ENCODE data around the gene LMBR1.

Gene LMBR1

DNA sequence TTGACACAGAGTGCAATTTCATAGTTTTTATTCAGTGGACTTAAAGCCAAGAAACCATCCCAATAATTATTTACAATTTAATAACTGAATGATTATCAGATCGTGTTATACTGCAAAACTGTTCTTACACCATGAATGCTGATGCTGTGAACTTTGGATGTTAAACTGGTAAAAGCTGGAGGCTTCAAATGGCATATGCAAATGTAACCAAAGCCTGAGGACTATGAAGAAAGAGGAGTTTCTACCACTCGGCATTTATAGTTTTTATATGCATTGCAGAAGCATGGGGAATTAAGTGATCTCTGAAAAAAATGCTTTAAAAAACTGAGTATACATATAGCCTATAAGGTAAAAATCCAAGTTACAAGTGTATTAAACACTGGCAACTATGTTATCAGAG lies 210.1 kb downstream of the LMBR1 start:
- DNase-seq, result no peak

DNA sequence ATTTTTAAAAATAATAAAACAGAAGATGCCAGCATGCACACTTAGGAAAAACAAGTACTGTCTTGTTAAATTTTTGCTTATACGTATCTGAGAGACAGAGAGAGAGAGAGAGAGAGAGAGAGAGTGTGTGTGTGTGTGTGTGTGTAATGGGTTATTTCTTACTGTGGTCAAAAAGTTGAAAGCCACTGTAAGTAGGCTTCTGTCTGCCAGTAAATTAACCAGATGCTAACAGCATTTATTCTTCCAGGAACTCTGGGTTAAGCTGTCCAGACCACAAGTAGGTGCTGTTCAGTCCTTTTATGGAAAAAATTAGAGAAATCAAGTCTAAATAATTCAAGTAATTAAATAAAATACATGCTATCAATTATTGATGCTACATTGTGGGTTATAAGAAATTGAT lies 212.7 kb downstream of the LMBR1 start:
- DNase-seq, result no peak

DNA sequence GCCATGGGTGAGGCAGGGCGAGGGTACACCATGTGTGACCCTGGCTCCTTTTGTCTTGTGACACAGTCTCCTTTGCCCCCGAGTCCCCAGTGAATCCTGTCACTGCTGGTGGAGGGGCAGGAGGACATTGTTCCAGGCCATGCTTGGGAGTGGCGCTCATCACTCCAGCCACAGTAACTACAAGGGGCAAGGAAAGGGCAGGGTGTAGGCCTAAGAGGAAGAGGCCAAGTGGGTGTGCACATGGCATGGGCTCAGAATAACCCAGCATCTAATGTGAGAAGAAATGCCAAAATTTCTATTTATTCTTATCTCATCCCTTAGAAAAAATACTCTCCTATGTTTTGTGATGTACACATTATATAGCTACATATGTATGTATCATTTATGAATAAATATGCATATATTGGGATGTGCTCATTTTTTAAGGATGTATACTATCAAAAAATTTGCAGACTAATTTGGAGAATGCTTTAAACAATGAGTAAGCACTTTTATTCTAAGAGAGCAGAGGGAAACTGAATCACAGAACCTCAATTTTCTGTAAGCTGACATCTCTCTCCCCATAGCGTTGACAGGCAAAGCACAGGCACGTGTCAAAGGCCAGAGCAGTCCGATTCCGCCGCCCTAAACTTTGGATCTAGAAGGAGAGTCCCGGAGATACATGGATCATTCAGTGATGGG lies 215.5 kb downstream of the LMBR1 start:
- no peak for DNase-seq

DNA sequence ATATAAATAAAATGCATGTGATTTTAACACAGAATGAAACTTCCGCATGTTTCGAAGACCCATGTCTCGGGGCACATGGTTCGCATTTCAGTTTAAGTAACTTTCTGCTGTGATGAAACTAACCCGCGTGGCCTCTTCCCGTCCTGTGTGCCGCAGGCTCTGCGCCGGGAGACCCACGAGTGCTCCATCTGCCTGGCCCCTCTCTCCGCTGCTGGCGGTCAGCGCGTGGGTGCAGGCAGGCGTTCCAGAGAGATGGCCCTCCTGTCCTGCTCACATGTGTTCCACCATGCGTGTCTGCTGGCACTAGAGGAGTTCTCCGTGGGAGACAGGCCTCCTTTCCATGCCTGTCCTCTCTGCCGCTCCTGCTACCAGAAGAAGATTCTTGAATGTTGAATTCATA lies 216.7 kb downstream of the LMBR1 start:
- DNase-seq, result no peak

DNA sequence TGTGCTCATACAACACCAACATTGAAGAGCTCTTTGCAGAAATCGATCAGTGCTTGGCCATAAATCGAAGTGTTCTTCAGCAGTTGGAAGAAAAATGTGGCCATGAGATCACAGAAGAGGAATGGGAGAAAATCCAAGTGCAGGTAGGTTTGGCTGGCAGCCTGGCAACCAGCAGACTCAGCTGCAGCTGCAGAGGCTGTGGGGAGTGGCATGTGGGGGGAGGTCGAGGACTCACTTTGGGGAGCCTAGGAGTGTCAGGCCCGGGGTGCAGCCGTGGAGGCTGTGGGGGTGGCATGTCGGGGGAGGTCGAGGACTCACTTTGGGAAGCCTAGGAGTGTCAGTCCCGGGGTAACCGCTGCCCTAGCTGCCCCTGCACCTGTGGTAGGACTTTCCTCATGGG lies 217.3 kb downstream of the LMBR1 start:
- DNase-seq, result no peak

DNA sequence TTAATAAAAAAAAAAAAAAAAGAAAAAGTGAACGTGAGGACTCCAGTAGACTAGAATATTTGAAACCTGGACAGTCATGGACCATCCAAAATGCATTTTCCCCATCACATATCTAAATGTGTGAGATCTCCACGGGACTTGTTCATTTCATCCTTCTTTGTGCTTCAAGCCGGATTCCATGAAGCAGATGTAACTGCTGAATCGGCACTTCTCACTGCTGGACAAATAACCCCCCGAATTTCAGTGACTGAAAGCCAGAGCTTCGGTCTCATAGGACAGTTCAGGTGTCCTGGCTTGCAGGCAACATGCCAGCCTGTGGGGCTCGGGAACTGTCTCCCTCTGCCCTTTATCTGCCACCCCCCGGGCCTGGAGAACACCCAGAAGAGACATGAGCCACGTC lies 219.1 kb downstream of the LMBR1 start:
- no peak for DNase-seq

DNA sequence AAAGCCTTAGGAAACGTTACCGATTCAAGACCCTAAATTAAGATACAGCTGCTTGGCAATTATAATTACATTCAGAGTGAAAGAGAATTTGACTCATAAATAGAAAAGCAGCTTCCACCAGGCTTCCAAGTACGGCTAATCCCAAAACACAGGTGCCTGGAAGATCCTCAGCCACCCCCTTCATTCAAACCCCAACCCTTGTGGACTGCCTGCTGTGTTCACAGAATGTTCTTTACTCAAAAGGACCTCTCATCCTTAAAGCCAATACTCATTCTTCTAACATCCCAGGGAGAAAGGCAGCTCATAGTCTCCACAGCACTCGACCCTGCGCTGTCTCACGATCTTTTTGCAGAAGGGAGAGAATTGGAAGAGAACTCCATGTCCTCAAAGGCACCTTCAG lies 219.5 kb downstream of the LMBR1 start:
- DNase-seq, result no peak

DNA sequence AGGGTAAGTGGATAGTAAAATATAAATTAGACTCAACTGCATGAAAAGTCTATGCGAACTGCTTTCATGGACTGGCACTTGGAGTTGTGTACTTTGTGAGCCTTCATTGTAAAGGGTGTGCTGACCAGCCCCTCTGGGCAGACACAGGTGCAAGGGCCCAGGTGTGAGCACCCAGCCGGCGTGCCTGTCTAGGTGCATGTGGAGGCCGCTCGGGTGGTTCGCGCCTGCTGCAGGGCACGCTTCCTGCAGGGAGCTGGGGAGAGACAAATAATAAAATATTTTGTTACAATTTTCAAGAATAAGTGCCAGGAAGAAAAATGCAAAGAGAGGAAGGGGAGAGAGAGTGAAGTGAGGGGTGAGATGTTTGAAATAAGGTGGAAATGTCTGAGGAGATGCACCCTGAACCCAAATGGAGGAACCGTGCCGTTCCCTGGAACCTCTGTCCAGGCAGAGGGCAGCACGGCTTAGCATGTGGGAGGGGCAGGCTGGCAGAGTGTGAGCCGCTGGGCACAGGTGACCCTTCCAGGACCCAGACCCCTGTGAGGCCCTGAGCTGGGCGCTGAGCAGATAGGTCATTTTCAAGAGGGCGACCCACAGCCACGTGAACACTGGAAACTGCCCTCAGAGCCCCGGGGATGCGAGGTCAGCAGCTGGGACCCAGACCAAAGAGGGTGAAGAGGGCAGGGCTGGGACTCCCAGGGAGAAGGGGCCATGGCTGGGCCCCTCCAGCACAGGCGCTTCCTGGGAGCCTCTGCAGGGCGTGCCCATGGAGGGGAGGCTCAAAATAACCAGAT lies 223.8 kb downstream of the LMBR1 start:
- no peak for DNase-seq

DNA sequence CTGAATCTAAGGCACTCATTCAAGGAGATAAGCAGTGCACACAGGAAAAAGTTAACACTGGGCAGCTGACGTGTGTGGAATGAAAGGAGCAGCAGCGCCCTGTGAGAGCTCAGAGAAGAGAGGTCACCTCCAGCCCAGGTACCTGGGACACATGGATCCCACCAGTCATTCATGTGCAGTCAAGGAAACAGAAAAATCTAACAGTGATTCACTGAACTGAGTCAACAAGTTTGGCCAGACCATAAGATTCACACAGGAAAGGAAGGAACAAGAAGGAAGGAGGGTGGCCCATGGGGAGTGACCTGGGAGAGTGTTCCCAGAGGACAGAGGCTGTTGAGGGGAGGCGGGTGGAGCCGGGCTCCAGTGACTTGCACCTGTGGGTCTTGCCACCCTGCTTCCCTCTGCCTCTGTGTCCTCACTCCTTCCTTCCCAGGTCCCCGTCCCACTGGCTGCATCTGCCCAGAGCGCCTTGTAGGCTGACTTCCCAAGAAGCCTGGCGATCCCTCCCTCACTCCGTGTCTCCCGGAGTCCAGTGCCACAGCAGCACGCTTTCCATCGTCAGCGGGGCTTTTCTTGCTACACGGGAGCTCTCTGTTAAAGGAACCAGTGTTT lies 224.7 kb downstream of the LMBR1 start:
- no peak for DNase-seq

DNA sequence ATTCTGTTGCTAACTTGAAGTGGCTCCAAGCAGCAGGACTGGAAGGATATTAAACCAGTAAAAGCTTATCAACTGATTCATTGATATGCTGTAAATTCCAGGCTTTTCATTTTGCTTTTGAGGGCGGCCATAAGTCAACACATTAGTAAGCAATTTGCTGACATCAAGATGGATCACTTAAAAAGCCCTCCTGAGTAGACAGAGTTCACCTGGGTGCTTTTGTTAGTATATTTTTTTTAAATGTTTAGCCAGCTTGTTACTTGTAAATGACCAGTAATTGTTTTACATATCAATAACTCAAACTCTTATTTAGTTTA lies 225.9 kb downstream of the LMBR1 start:
- DNase-seq, result no peak

DNA sequence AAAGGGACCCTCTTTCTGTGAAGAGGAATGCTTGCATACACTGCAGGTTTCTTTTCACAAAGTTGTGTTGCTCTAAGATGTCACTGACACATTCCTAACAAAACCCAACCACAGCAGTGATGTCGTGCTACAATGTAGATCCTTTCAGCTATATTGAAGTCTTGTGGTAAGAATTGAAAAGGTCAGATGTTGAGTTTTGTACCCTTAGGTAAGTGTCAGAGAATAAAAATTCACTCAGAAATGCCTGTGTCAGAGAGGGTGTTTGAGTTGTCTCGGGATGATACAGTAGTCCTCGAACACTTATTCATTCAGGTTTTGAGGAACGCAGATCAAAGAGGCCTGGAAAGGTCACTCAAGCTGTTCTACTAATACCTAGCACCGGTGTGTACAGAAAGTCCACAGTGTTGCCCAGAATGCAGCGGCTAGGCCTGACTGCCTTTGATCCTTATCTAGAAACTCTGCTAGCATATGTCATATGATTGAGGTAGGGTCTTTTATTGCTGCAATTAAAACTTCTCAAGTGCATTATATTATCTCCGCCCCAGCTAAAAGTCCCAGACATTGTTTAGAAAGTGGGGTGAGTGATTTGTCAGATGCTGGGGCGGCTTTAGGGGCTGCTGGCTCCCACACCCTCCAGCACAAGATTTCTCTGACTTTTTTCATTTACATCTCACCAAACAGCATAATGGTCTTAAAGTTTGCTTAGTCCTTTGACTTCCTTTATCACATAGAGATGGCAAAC lies 226.4 kb downstream of the LMBR1 start:
- DNase-seq, result no peak

DNA sequence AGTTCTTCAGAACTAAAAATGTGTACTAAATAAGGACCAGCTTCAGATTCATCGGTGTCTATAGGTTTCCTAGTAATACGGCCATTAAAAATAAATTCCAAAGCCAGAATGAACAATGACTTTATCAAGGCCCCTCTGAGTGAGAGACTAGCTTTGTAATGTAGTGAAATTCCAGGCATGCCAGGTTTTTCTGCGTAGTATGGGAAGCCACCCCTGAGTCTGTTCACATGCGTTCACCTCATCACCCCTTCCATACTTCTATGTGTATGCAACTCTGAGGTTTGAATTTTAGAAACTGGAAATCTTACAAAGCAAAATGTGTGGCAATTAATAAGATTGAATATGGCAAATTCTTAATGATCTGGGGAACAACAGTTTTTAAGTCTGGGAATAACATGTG lies 227.9 kb downstream of the LMBR1 start:
- no peak for DNase-seq

DNA sequence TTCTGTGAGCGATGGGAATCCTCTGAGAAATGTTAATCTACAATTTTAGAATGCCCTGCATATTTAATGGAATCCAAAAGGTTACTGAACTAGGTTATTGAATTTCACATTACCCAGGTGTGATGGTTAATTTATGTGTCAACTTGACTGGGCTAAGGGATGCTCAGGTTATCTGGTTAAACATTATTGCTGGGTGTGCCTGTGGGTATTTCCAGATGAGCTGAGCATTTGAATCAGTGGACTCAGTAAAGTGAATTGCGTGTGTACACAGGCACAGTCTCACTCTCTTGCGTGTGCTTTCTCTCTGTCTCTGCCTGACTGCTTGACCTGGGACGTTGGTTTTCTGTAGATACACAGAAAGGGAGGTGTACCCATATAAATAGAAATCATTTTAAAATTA lies 230.7 kb downstream of the LMBR1 start:
- no peak for DNase-seq

DNA sequence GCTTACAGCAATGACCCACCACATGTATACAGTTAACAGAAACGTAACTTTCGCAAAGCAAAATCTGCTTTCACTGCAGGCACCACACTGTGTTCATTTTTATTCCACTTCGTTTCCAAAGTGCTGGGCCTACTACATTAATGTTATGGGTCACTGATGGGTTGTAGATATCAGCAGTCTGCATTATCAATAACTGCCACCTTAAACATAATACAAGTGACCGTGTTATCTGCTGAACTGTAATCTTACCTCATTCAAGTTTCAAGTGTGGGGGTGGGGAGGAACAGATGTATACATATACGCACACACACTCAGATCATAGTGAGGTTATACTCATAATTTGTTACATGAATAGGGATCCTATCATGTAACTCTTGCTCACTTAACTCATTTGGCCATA lies 231.3 kb downstream of the LMBR1 start:
- no peak for DNase-seq

DNA sequence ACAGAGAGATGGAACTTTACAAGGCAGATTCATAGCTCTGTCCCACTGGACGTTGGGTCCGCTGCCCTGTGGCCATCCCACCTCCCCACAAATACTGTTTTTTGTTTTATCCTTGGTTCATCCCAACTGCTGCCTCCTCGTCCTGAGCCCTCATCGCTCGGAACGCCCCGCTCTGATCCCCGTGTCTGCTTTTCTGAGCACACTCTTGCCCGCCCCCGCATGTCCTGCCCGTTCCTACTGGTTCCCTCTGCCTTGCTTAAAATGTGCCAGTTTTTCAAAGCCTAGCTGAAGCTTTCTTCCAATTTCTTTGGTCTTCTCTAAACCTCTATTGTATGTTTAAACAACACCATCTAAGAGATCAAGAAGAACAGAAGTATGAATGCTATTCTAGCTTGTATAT lies 233.0 kb downstream of the LMBR1 start:
- no peak for DNase-seq

DNA sequence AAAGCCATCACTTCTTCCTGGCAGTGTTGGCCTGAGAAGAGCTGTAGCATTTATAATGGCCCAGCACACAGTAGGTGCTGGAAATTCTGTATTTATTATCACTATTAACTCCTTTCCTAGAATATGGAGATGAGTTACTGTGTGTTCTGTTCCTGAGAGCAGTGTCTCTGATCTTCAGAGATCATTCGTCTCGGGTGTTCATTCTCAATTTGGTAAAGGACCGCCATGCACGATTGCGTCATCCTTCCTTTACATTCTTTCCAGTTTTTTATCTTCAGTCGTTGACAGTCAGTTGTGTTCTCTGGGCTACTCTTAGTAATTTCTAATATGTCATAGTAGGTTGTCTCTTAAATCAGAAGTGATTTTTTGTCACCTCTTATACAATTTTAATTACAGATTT lies 233.8 kb downstream of the LMBR1 start:
- DNase-seq, result no peak

DNA sequence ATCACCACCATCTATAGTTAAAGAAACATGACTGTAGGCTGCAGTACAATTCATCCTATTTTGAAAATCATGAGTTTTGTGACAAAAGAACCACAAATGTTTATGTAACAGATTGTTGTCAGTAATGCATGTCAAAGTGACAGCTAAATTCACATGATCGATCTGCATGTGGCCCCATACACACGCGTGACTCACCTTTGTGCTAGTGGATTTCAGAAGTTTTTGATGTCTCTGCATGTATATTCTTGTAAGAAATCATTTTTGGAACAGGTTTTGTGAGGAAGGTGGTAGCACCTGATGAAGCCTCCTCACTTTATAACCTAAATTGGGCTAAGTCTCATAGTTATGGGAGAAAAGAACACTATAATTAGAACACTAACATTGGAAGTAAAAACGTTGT lies 235.3 kb downstream of the LMBR1 start:
- DNase-seq, result no peak

DNA sequence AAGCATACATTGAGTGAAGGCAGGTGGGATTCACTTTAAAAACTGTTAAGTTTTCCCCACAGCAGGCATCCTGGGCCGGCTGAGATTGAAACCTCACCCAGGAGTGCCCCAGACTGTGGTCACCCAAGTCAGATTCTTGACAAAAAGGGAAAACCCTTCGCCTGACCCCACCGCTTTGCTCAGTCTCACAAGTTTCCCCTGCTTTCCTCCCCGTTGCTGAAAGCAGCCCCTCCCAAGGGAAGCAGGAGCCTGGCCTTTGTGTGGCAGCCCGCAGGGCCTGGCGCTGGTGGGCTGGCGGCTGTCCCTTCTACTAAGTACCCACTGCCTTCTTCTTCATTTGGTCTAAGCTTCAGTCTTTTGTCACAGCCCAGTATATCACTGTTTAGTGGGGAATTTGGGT lies 236.4 kb downstream of the LMBR1 start:
- DNase-seq, result no peak

DNA sequence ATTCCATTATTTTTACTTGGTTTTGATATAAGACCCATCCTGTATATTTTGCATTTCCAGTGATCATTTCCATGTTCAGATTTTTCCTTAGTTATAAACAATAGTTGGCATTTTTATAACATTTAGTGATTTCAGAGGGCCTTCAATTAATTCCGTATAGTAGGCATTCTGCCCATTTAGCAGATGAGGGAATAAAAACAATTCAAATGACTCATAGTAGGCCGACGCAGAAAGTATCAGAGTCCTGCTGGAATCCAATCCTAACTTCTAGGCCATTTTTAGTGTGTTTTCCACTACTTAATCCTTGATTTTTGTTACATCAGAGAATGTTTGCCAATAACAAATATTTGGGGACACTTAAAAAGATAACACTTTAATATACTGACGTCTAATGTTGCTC lies 237.0 kb downstream of the LMBR1 start:
- DNase-seq, result no peak

DNA sequence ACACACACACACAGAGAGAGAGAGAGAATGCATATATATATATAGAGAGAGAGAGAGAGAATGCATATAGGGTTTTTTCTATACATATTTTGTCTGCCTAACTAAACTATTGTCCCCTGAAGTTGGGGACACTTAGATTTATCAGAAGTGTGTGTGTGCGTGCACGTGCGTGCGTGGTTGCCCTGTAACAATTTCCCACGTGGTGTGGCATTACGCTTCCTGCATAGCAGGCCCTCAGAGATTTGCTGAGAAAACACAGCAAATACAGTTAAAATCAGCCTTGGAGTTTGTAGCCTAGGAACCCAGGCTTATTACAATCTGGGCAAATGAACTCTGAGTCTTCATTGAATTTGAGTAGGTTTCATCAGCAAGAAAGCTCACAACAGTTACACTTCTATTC lies 237.7 kb downstream of the LMBR1 start:
- DNase-seq, result no peak

DNA sequence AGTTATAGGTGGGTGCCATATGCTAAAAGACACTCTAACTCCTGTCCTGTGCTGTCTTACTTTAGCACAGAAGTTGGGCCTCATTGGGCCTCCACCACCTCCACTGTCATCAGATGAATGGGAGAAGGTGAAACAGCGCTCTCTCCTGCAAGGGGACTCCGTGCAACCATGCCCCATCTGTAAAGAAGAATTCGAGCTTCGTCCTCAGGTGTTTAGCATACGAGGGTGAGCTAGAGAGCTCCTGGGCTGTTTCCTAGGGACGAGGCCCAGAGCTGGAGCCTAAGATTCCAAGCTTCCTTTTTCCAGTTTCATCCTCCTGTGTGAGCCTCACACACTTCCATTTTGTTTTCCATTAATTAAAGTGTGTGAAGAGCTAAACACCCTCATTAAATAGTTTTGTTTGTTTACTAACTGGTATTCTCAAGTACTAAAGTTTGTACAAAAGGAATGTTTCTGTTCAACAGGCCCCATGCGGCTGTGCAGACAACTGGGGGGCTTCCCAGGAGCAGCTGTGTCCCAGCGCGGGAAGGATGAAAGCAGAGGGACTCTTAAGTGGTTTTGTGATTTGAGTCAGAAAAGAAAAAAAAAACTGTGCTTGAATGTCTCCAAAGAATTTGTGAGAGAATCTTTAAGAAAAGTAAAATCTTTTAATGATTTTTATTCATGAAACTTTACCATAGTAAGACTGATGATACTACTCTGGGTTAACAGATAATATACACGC lies 238.3 kb downstream of the LMBR1 start:
- no peak for DNase-seq

DNA sequence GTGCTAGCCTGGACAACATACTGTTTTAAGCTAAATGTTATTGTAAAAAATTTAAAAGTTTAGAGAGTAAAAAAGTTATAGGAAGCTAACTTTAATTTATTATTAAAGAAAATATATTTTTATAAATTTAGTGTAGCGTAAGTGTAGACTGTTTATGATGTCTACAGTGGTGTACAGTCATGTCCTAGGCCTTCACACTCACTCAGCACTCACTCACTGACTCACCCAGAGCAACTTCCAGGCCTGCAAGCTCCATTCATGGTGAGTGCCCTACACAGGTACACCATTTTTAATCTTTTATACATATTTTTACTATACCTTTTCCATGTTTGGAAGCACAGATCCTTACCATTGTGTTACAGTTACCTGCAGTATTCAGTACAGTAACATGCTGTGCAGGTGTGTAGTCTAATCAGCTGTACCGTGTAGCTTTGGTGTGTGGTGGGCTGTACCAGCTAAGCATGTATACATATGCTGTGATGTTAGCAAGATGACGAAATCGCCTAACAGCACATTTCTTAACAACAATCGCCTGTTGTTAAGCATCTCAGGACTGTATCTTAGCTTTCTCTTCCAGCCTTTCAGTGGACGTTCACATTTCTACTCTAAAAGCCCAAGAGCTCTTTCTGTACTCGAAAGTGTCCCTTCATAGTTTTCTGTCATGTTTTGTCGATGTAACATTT lies 240.0 kb downstream of the LMBR1 start:
- no peak for DNase-seq

DNA sequence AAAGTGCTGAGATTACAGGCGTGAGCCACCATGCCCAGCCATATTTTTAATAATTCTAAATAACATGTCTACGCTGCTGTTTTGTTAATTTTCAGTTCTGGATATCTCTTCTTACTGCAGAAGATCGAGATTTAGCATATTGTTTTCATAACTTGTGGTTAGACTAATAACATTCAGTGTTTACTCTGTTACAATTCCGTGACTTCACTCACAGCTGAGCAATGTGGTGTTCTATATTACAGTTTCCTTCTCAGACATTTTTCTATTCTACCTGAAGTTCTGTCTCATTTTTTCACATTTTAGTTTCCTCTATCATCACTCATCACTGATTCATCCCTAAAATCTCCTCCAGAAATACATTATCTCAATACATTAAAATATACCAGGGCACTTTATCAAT lies 241.5 kb downstream of the LMBR1 start:
- DNase-seq, result no peak
